Cardiac fibroblast (primary cell): ENCODE measurements around the gene PRPF40A.

Experiments used
- DNase-seq, 2 donors: peaks; one replicate each; pipeline versions ENCODE4 v3.0.0 to v3.0.0-alpha.2; 2010; ENCODE audit warnings: low read depth in 2 of 2
- H3K4me3 ChIP-seq, 2 donors: replicated peaks in 1 of 2; 1 replicate in 1 of 2; 2 replicates in 1 of 2; pipeline ENCODE4 v1.5.1; 2011; ENCODE audit warnings: low read depth in 2 of 2, low read length in 2 of 2, mild to moderate bottlenecking in 2 of 2, moderate library complexity in 1 of 2
- CTCF ChIP-seq: IDR thresholded peaks from one replicate; pipeline ENCODE4 v1.5.1; 2011; ENCODE audit warnings: low read depth, mild to moderate bottlenecking, low read length, inconsistent platforms

Gene PRPF40A

GRCh38 chr2:152676461-152676860, 40.8 kb downstream of the PRPF40A start:
- TF ChIP-seq CTCF, result no peak
- no peak for DNase-seq
- no peak overlapping the region for H3K4me3 ChIP-seq

GRCh38 chr2:152674334-152674733, 42.9 kb downstream of the PRPF40A start:
- no peak overlapping the region for H3K4me3 ChIP-seq
- no peak for TF ChIP-seq CTCF
- no peak for DNase-seq

GRCh38 chr2:152664725-152665124, 52.5 kb downstream of the PRPF40A start:
- no peak for TF ChIP-seq CTCF
- H3K4me3 ChIP-seq, result no peak overlapping the region
- no peak for DNase-seq

- H3K4me3 ChIP-seq, result no peak overlapping the region
- no peak for TF ChIP-seq CTCF
- no peak for DNase-seq
These were observed 56.2 kb downstream of the PRPF40A start for GRCh38 chr2:152661076-152661475.

- H3K4me3 ChIP-seq, result no peak overlapping the region
- no peak for DNase-seq
- TF ChIP-seq CTCF, result no peak
These were observed 59.0 kb downstream of the PRPF40A start for GRCh38 chr2:152658221-152658620.

GRCh38 chr2:152657043-152657442, 60.2 kb downstream of the PRPF40A start:
- no peak overlapping the region for H3K4me3 ChIP-seq
- DNase-seq, result no peak
- TF ChIP-seq CTCF, result no peak

GRCh38 chr2:152655880-152656279, 61.4 kb downstream of the PRPF40A start:
- no peak for TF ChIP-seq CTCF
- no peak overlapping the region for H3K4me3 ChIP-seq
- DNase-seq, result no peak
